Neural cell (in vitro differentiated cells): Measurements from ENCODE around the gene ZNF618.

Experiments used
- EP300 ChIP-seq: fragments of 450-650 bp; conservative IDR thresholded peaks from 2 replicates; pipeline ENCODE4 v1.6.1; 2014; ENCODE audit warnings: antibody characterized with exemption, mild to moderate bottlenecking, moderate library complexity; ENCODE audit not compliant: poor library complexity, severe bottlenecking
- EZH2 ChIP-seq: fragments of 200-600, 300-800 bp; shearing (Covaris generic), sonication (generic); IDR thresholded peaks from 2 replicates; pipeline ENCODE4 v1.6.1; 2014; ENCODE audit warnings: antibody characterized with exemption, low read length, borderline replicate concordance, mild to moderate bottlenecking; ENCODE audit not compliant: insufficient read depth, poor library complexity, severe bottlenecking
- POLR2AphosphoS5 ChIP-seq: IDR thresholded peaks from 2 replicates; pipeline ENCODE4 v1.6.1; 2012
- RAD21 ChIP-seq: fragments of 450-650 bp; conservative IDR thresholded peaks from 2 replicates; pipeline ENCODE4 v1.6.1; 2014; ENCODE audit warnings: antibody characterized with exemption, mild to moderate bottlenecking, moderate library complexity
- SMC3 ChIP-seq: fragments of 450-650 bp; conservative IDR thresholded peaks from 2 replicates; pipeline ENCODE4 v1.6.1; 2014; ENCODE audit warnings: antibody characterized with exemption, mild to moderate bottlenecking, moderate library complexity; ENCODE audit not compliant: poor library complexity
- TAF1 ChIP-seq: IDR thresholded peaks from 2 replicates; pipeline ENCODE4 v1.6.1; 2012; ENCODE audit warnings: low read depth
- TF ChIP-seq, protein P1 (sequence below): fragments of 450-650 bp; IDR thresholded peaks from 2 replicates; pipeline ENCODE4 v1.5.1; 2014; ENCODE audit warnings: antibody characterized with exemption, mild to moderate bottlenecking, moderate library complexity; ENCODE audit not compliant: poor library complexity, severe bottlenecking

DNA sequence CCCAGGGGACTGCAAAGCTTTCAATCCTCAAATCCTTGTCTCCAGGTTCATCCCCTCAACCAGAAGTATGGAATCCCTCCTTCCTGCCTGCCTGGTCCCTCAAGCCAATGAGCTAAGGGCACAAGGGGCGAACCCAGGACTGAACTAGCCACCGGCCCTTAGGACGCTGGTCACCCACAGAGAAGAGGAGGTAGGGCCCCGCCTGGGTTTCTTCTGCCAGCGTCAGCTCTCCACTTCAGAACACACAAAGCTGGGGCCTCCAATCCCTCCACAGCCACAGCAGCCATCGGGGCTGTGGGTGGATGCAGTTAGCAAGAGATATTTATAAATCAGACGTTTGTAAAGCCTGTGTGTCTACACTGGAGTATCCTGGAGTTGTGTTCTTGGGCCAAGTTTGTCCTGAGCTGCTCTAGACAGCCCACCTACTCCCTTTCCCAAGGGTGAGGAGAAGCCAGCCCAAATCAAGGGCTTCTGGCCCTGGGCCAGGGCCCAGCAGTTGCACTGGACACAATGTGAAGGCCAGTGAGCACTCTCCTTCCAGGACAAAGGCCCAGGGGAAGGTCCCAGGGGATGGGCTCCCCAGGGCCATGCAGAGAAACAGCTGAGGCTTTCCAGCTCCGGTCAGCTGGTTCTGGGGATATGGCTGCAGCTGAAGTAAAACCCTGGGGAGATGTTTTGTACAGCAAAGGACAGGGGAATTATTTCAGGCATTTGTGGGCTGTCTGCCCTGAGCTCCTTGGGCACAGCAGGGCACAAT lies 183.1 kb downstream of the ZNF618 start:
- TF ChIP-seq, protein P1, sequence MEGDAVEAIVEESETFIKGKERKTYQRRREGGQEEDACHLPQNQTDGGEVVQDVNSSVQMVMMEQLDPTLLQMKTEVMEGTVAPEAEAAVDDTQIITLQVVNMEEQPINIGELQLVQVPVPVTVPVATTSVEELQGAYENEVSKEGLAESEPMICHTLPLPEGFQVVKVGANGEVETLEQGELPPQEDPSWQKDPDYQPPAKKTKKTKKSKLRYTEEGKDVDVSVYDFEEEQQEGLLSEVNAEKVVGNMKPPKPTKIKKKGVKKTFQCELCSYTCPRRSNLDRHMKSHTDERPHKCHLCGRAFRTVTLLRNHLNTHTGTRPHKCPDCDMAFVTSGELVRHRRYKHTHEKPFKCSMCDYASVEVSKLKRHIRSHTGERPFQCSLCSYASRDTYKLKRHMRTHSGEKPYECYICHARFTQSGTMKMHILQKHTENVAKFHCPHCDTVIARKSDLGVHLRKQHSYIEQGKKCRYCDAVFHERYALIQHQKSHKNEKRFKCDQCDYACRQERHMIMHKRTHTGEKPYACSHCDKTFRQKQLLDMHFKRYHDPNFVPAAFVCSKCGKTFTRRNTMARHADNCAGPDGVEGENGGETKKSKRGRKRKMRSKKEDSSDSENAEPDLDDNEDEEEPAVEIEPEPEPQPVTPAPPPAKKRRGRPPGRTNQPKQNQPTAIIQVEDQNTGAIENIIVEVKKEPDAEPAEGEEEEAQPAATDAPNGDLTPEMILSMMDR = no peak
- TF ChIP-seq POLR2AphosphoS5 (no peak), RAD21 (no peak), SMC3 (no peak), EP300 (no peak), EZH2 (no peak), TAF1 (no peak)
